HG03045 (cell line): ENCODE measurements around the gene NRG3.
"Not testable (repeated sequence)": the region's sequence is repeated elsewhere in the genome, so short reads cannot be mapped to it uniquely, and the experiment has no call there.

Experiments used
- ATAC-seq: cut with Tn5 transposase; IDR thresholded peaks from one replicate; pipeline ENCODE4 v1.9.1; 2021; ENCODE audit warnings: mild to moderate bottlenecking, moderate library complexity; ENCODE audit not compliant: unreplicated experiment

NRG3 gene

DNA sequence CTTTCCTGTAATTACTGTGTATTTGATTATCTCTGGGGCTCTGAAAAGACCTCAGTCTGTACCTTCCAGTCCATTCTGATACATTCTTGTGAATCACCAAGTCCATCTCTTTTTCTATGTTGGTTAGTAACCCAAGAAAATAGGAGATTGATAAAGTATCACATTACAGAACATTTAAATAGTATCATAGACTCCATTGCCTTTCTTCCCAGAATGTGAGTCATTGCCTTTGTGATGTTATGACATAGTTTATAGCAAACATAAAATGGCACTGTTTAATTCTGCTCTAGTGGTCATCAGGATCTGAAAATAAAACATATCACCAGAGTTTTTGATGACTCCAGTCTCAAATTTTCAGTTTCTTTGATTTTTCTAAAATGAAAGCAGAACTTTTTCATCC lies 78.4 kb downstream of the NRG3 start:
- ATAC-seq = no peak

DNA sequence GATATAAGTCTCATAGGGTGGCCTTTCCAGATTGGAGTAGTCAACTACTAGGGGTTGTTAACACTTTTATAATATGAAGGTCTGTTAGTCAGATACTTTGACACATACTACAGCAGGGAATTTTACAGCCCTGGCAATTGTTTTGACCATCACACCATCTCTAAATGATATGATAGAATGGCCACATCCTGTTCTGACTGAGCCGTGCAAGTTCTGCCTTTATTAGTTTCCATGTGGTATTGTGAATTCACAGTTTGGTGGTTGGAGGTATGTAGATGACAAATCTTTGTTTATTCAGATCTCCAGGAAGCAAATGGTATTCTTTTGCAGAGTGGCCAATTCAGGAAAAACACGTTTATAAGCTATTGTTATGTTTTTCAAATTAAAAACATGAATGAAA lies 83.0 kb downstream of the NRG3 start:
- no peak for ATAC-seq

DNA sequence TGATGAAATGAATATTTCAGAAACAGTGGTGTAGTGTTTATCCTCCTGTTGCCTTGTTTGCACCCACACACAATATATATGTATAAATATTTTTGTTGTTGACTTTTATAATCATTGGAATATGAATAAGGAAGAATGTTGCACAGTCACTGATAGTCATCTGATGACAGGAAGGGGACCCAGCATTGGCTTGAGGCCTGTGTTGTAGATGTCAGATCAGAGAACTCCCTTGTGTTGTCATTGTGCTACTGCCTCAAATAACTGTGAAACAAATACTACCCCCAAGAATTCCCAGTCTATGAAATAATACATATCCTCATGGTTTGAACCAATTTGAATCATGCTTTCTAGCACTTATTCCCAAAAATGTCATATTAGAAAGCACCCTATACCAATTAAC lies 84.0 kb downstream of the NRG3 start:
- ATAC-seq = no peak

DNA sequence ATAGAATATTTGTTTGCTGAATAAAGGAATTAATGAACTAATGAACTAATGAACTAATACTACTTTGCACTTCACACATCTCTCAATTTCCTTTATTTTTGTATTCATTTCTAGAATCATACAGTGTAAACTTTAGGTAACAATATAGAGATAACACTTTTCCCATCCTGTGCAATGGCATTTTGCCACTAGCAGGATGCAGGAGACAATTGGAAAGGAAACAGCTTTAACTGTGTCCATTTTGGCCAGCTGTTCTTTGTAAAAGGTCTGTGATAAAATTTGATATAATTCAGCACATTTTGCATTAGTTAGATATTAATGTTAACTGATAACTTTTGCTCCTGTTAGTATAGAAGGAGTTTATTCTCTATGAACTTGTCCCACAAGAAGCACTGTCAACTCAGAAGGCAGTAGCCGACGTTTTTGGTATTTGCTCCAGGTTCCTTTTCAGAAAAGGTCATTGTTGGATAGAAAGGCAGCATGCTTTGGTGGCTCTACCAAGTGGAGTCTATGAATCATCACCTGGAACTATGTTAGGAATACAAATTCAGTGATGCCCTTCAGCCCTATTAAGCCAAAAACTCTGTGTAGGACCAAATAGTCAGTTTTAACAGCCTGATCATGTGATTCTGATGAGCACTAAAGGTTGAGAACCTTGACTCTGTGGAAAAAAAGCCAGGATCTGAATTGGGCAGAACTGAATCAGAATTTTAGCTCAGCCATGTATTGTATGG lies 86.6 kb downstream of the NRG3 start:
- ATAC-seq = no peak

DNA sequence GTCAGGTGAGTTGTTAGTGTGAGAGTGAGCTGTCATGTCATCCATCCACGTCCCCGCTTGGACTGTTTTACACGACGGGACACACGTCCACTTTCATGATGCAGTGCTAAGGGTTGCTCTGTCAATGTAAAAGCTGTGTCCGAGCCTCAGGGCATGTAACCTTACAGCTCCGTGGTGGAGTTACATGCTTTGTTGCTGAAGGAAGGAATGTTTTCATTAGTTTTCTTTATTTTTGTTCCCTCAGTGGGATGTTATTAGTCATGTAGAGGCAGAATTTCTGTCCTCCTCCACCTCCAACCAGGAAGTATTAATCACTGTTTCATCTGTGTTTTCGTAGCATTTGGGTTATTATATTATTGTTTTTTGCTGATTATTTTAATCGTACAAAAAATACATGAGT lies 88.6 kb downstream of the NRG3 start:
- ATAC-seq = no peak

DNA sequence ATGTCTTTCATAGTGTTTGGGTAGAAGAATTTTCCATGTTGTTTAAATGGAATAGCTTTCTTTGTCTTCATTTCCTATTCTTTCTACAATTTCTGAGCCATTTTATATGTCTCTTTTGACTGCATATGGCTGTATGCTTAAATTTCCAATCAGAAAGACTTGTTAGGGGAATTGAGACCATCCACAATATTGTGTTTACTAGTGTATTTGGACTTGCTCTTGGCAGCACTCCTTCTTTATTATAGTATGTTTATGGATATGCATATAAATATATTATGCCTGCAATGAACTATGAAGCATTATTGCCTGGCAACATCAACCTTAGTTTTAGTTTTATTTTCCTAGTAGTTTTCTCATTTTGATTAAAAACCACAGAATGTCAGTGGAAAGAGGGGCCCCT lies 92.7 kb downstream of the NRG3 start:
- ATAC-seq = no peak

DNA sequence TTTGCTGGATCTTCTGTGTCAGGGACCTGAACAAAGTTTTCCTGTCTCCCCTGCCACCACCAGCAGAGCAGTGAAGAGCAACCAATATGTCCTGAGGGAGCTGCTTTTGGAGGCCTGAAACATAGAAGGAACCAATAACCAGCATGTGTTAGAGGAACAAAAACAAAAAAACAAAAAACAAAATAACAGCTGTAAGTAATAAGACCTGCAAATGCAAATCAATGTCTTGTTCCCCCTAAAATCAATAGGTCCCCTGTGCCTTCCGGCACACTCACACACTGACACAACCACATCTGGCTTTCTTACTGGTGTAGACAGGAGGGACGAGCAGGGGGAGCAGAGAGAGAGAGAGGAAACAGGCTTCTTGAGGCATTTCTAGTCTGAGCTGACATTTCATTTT lies 94.1 kb downstream of the NRG3 start:
- ATAC-seq = no peak

DNA sequence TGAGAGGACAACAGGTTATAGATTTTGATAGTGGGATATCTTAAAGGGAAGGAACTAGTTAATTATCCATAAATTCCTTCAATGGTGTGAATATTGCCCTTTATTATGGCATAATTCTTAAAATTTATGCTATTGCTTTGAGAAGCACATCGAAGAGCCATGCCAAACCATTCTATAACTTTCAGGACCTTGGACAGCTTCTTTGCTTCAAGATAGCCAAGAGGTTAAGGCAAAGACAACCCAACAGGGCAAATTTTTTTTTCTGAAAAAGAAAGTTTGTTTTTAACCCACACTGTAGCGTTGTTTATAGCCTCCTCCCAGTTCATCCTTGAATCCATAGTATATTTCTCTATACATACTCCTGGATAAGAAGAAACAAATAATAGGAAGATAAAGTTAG lies 103.2 kb downstream of the NRG3 start:
- no peak for ATAC-seq

DNA sequence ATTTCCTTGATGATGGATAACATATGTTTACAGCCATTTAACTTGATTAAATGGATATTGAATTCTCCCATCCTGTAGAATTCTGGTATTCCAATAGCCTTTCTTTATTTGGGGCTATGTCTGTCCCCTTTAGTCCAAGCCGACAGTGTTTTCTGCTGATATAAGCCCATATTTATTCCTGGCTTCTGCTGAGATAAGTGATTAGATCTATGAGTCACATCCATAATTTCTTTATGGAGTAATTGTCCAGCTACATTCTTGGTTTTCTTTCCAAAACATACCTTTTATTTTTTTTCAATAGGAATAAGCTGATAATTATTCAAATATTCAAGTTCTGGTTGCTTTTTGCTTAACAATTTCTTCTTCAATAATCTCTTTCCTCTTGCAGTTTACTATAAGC lies 106.7 kb downstream of the NRG3 start:
- ATAC-seq = no peak

DNA sequence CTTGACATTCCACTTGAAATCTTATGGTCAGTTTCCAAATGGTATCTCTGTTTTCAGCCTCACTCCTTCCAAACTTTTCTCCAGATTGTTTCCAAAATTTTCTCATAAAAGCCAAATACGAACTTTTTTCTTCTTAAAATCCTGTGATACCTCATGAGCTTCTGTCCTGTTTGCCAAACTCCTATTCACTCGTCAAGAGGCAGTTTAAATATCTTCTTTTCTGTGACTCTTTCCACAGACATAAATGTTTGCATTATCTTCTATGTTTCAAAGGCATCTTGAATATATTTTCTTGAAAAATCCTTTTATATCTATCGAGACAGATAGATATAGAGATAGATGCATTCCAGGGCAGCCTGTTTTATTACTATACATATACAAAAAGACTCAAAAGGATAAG lies 109.4 kb downstream of the NRG3 start:
- ATAC-seq = no peak

DNA sequence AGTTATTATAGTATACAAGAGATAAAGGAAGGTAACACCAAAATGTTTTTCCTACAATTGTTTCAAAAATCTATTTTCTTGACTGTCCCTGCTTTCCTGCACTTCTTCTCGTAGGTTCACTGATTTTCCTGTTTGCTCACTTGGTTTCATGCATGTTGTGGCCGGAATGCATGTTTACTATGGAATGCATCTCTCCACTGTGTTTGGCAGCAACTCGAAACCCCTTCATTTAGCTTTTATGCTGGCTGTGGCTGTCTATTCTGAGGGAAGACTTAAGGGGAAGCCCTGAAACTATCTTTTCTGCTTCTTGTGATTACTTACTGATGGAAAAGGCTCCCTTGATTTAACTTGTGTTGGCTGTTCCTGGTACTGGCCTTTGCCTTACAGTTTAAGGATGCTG lies 120.3 kb downstream of the NRG3 start:
- no peak for ATAC-seq

DNA sequence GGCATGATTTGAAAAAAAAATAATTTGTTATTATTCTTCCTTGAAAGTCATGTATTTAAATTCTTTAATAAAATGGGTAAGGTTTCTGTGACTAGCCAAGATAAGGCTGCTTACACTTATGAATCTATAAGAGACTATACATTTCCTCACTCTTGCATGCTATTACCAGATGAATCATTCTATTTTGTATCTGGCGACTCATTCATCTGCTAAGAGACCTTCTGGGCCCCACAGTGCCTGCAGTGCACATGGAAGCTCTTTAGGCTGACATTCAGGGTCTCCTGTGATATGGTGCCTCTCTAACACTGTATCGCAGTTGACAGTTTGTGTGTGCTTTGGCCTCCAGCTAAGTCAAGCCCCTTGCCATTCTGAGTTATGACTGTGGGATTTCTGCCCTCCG lies 121.9 kb downstream of the NRG3 start:
- ATAC-seq = no peak

DNA sequence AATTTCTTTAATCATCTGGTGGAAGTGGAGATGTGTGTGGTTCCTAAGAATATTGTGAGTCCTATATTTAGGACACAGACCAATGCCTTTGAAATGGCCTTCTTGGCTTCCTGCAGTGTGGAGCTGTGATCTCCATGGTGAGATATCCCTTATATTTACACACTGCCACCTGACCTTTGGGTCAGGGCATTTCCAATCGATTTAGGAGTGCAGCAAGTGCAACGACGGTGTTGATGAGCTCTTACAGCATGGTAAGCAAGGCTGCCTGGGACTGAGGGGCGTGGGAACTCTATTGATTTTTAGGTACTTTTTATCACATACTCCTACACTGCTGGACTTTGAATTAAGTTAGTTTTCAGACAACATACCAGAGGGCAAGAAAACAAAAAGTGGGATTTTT lies 146.0 kb downstream of the NRG3 start:
- no peak for ATAC-seq

DNA sequence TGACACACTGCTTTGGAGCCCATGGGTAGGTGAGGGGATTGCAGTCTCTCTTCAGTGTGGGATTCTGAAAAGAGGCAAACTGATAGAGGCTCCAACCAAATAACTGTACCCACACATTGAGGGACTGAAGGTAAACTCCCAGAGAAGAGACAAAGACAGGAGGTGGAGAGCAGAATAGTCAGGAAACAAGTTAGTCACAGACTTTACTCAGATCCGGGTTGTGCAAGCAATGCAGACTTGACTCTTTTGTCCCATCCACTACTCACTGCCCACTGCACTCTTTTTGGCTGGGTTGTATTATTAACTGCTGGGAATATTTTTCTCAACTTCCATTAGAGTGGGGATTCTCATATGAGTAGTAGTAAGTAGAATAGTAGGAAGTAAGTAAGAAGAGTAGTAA lies 152.7 kb downstream of the NRG3 start:
- no peak for ATAC-seq

DNA sequence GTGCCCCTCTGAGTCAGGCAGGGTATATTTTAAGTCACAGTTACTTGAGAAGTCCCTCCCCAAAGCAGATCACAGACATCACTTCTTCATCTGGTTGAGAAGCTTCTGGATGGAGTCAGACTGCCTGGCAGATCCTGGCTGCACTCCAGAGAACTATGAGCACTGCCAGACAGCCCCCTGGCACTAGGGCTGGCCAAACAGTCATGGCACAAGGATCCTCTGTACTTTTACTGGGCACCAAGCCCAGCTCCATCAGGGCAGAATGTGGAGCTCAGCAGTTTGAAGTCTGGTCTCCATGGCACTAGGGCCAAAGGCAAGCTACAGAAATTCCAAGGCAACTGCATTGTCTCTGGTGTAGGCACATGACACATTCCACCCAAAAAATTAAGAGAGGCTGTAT lies 162.1 kb downstream of the NRG3 start:
- ATAC-seq = no peak

DNA sequence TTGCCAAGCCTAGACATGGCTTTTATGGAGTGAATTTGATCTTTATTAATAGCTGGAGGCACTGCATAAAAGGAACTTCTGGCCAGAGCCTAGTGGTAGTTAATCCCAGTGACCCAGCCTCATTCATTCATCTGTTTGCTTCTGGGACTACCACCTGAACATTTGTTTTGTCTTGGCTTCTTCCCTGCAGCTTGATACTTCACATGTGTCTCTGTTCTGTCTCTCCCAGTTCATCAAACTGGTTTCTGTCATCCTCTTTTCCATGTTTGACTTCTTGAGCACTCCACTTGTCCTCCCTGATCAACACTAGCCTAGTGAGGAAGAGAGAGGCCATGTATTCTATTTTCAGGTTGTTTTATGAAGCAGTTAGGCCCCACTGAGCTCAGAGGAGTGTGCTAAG lies 163.6 kb downstream of the NRG3 start:
- ATAC-seq = no peak

DNA sequence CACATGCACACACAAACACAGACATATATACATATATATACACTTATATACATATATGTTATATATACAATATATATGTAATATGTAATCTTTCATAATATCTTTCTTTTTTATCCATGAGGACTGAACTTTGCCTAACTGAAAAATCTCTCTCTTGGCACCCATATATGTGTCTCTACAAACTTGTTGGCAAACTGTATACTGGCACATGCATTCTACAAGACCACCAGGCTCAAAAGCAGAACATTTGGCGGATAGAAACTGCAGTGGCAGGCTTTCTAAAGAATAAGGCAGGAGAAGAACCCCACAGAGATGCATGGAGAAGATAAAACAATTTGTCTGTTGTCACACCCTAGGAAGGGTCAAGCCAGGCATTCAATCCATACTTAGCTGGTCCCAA lies 165.3 kb downstream of the NRG3 start:
- no peak for ATAC-seq

DNA sequence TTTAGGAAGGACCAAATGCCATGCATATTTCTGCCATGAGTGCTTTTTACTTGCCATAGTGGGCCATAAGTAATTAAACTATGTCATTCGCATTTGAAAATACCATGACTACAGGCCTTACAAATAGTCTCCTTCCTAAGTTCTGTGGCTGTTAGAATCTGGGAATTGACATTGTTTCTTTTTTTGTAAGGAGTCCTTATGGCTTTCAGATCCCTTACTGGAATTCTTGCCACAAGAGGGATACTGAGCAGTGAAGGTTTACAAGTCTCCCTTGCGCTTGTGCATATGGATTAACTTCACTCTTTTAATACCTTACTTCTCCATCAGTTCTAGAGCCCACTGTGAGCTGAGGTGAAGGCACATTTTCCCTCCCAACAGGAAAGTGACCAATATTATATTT lies 166.0 kb downstream of the NRG3 start:
- no peak for ATAC-seq

DNA sequence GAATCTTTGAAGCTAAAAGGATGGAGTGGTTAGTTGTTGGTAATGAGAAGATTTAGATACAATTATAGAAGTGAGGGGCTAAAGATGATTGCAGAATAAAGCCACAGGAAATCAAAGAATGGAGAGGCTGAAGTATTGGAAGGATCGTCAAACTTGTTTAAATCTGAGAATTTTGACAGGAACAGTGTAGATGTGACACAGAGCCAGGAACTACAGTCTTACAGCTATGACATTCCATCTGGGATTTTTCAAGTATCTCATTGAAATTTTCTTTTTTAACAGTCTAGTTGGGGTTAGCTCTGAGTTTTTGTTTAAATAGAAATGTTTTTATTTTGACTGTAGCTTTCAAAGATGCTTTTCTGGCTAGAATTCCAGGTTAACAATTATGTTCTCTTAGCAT lies 181.4 kb downstream of the NRG3 start:
- ATAC-seq = no peak

DNA sequence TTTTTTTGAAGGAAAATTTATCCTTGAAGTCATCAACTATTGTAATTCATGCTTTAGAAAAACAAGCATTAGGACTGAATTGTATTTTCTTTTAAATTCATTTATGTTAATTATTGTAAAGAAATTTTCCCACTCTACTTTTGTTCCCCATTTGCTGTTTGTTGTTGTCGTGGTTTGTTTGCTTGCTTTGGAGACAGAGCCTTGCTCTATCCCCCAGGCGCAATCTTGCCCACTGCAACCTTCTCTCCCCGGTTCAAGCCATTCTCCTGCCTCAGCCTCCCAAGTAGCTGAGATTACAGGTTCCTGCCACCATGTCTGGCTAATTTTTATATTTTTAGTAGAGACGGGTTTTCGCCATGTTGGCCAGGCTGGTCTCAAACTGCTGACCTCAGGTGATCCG lies 192.2 kb downstream of the NRG3 start:
- ATAC-seq = not testable (repeated sequence)

DNA sequence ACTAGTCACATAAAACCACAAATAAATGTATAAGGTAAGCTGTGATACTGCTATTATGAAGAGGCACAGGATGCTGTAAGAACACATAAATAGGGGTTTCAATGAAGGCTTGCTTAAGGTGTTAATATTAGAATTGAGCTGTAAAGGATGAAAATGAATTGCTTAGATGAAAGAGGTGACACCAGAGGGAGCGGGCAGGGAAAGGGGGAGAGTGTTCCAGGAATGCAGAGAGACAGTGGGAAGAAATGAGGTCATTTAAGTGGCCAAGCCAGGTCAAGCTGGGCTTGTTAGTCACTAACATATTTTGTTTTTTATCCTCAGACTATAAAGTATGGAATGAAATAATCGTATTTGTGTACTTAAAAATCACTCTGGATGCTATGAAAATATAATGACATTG lies 193.5 kb downstream of the NRG3 start:
- no peak for ATAC-seq

DNA sequence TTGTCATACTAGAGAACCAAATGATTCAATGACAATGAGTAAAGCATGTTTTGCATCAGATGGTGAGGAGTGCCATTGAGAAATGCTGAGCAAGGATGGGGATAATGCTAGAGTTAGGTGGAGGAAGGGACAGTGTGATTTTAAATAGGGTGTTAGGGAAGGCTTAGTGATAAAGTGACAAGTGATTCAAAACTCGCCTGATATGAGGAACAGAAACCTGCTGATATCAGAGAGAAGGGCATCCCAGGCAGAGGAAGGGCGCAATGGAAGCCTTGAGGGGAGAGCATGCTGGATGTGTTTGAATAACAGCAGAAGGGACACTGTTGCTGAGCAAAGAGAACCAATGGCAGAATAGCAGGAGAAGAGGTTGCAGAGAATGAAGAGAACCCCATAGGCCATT lies 196.2 kb downstream of the NRG3 start:
- no peak for ATAC-seq

DNA sequence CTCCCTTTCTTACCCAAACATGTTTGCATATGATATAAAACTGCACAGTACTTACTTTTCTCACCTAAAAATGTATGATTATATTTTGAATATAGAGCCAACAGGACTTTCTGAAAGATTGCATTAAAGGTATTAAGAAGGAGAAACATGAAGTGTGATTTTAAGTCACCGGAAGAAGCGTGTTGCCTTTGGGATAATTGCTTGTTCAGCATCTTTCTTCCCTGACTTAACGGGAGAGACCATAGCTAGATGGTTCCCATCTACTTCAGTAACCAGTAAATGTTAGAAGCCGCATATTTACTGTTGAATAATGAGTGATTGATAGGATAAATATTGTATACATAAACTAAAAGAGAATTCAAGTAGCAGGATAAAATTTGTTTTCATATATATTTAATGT lies 197.1 kb downstream of the NRG3 start:
- ATAC-seq = no peak

DNA sequence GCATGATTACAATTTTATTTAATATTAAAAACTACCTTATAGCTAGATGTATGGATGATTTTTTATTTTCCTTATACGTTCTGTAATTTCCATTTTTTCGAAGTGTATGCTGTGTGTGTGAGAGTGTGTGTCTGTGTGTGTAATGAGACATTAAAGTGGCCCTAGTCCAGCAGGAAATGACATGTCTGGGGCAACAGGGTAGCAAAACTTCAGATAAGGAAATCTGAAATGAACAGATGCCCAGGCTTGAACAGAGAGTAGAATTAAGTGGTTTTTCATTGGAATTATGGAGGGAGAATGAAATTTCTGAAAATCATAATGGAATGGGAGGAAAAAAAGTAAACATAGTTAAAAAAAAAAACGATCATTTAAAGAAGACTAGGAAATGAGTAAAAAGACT lies 200.6 kb downstream of the NRG3 start:
- ATAC-seq = no peak
